ENCODE data around the gene NDUFB8. TPM values are rescaled to one million over a fixed set of nuclear protein-coding genes. Genes with fewer than 3 reads are reported as not detected.

NDUFB8 gene
- total RNA-seq, 1 donor = 158 TPM

- DNase-seq (ENCODE audit: low read depth in 2 of 3, low spot score in 2 of 3) = no peak
Measured at GRCh38 chr10:100544950-100545349, 15.3 kb upstream of the NDUFB8 start.

- no peak for DNase-seq (ENCODE audit: low read depth in 2 of 3, low spot score in 2 of 3)
Measured at GRCh38 chr10:100537475-100537874, 7.8 kb upstream of the NDUFB8 start.

- peak; percentile 84 to 98 (median 95) for DNase-seq (ENCODE audit: low read depth in 2 of 3, low spot score in 2 of 3)
Measured at GRCh38 chr10:100535715-100536353, 6.2 kb upstream of the NDUFB8 start, which contains the start of gene HIF1AN. HIF1AN (plus strand) TSS chr10:100535943; CDS start chr10:100535959, 16 bp downstream.

- DNase-seq (ENCODE audit: low read depth in 2 of 3, low spot score in 2 of 3) = no peak
Measured at GRCh38 chr10:100535338-100535714, 5.7 kb upstream of the NDUFB8 start.

GRCh38 chr10:100534726-100535125 is 5.1 kb upstream of the NDUFB8 start:
- no peak for DNase-seq (ENCODE audit: low read depth in 2 of 3, low spot score in 2 of 3)

GRCh38 chr10:100531761-100532160 is 2.1 kb upstream of the NDUFB8 start:
- no peak for DNase-seq (ENCODE audit: low read depth in 2 of 3, low spot score in 2 of 3)

GRCh38 chr10:100528921-100529474 is 673 bp downstream of the NDUFB8 start:
- peak in 2 of 3 donors; percentile 19 to 21 for DNase-seq (ENCODE audit: low read depth in 2 of 3, low spot score in 2 of 3)

GRCh38 chr10:100528123-100528886 is 1.4 kb downstream of the NDUFB8 start:
- no peak for DNase-seq (ENCODE audit: low read depth in 2 of 3, low spot score in 2 of 3)

- no peak for DNase-seq (ENCODE audit: low read depth in 2 of 3, low spot score in 2 of 3)
Measured at GRCh38 chr10:100524638-100525037, 5.0 kb downstream of the NDUFB8 start.

- DNase-seq (ENCODE audit: low read depth in 2 of 3, low spot score in 2 of 3) = no peak
Measured at GRCh38 chr10:100524206-100524605, 5.5 kb downstream of the NDUFB8 start.

GRCh38 chr10:100522945-100523344 is 6.7 kb downstream of the NDUFB8 start:
- DNase-seq (ENCODE audit: low read depth in 2 of 3, low spot score in 2 of 3) = no peak

- DNase-seq (ENCODE audit: low read depth in 2 of 3, low spot score in 2 of 3) = no peak
Measured at GRCh38 chr10:100522107-100522801, 7.4 kb downstream of the NDUFB8 start.

GRCh38 chr10:100520811-100521210 is 8.9 kb downstream of the NDUFB8 start:
- no peak for DNase-seq (ENCODE audit: low read depth in 2 of 3, low spot score in 2 of 3)

- no peak for DNase-seq (ENCODE audit: low read depth in 2 of 3, low spot score in 2 of 3)
Measured at GRCh38 chr10:100519311-100520051, 10.2 kb downstream of the NDUFB8 start, which contains the start of gene SEC31B. SEC31B (minus strand) TSS chr10:100519861; CDS start chr10:100516952, 2,909 bp downstream.

GRCh38 chr10:100518761-100519241 is 10.9 kb downstream of the NDUFB8 start:
- peak in 2 of 3 donors; percentile 41 to 65 for DNase-seq (ENCODE audit: low read depth in 2 of 3, low spot score in 2 of 3)

- no peak for DNase-seq (ENCODE audit: low read depth in 2 of 3, low spot score in 2 of 3)
Measured at GRCh38 chr10:100516847-100517246, 12.8 kb downstream of the NDUFB8 start.

GRCh38 chr10:100515612-100516011 is 14.1 kb downstream of the NDUFB8 start:
- no peak for DNase-seq (ENCODE audit: low read depth in 2 of 3, low spot score in 2 of 3)

- DNase-seq (ENCODE audit: low read depth in 2 of 3, low spot score in 2 of 3) = peak in 2 of 3 donors; percentile 55 to 79
Measured at GRCh38 chr10:100510533-100511308, 18.9 kb downstream of the NDUFB8 start.

- DNase-seq (ENCODE audit: low read depth in 2 of 3, low spot score in 2 of 3) = no peak
Measured at GRCh38 chr10:100509241-100509840, 20.3 kb downstream of the NDUFB8 start.
